Measurements from ENCODE around the gene PELI2.

The PELI2 gene

DNA sequence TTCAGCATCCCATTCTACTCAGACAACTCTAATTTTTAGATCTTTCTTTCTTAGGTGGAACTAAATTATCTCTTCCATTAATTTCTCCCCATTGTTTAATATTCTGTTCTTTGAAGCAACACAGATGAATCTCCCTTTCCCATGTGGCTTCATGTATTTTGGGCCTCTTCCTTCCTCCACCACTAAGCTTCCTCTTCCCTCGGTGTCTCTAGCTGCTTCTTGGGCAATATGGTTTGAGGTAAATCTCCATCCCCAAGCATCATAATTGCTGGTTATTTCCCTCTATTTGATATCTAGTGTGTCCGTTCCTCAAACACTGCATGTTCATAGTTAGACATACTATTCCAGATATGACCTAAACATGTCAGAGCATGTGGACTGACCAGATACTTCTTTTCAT, 119.2 kb downstream of the PELI2 start:
- no peak for DNase-seq

DNA sequence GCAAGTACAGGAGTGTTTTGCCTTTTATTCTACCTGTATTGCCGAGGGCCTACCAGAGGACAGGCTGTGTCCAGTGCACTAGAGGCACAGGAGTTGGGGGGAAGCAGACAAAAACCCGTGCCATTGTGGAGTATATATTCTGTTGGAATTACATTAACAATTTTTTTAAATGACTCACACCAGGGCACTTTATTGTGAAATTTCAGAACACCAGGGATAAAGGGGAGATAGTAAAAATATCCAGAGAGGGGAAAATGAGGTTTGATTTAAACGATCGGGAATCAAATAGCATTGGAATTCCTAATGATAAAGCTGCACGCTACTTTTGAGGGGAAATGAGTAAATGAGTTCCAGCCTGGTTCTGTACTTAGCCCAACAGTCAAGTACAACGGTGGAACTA, 123.2 kb downstream of the PELI2 start:
- DNase-seq = no peak

GRCh38 chr14:56243110-56243509, 124.9 kb downstream of the PELI2 start:
- DNase-seq = no peak

GRCh38 chr14:56244138-56244789, 126.1 kb downstream of the PELI2 start:
- DNase-seq = no peak

- no peak for DNase-seq
Observed at GRCh38 chr14:56247495-56248200, 129.4 kb downstream of the PELI2 start.

- no peak for DNase-seq
Observed at GRCh38 chr14:56248442-56248841, 130.2 kb downstream of the PELI2 start.

- DNase-seq = no peak
Observed at GRCh38 chr14:56261046-56261445, 142.8 kb downstream of the PELI2 start.

- no peak for DNase-seq
Observed at GRCh38 chr14:56262530-56262929, 144.3 kb downstream of the PELI2 start.

GRCh38 chr14:56268039-56268438, 149.8 kb downstream of the PELI2 start:
- DNase-seq = no peak

GRCh38 chr14:56268673-56269072, 150.5 kb downstream of the PELI2 start:
- no peak for DNase-seq

DNA sequence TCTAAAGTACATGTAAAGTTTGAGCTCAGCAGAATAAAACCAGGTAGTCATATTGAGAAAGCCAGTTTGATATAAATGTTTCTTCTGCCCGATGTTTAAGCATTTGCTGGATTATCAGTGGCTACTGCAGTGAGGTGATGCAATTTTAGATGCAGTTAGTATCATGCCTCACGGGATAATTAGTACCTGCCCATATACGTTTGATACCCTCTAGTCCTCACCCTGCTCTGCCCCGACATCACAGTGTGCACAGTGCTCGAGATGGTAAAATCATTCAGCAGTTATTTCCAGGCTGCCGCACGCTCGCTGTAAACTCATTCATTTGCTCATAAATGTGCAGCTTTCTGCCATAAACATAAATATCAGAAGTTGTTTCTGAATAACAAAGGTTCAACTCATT, 152.7 kb downstream of the PELI2 start:
- no peak for DNase-seq

DNA sequence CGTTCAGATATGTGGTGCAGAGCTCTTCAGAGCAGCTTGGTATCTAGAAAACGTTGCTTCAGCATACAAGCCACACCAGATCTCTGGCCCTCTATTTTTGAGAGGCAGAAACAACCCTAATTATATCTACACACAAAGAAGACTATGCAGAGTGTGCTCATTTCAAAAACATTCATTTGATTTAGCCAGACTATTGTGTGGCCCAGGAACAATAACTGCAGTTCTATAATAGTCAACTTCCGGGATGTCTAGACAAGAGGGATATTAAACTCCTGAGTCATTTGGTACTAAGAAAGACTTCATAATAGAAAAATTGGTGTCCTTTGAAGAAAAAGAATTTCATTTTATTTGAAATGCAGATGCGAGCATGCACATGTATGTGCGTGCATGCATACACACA, 153.8 kb downstream of the PELI2 start:
- no peak for DNase-seq

DNA sequence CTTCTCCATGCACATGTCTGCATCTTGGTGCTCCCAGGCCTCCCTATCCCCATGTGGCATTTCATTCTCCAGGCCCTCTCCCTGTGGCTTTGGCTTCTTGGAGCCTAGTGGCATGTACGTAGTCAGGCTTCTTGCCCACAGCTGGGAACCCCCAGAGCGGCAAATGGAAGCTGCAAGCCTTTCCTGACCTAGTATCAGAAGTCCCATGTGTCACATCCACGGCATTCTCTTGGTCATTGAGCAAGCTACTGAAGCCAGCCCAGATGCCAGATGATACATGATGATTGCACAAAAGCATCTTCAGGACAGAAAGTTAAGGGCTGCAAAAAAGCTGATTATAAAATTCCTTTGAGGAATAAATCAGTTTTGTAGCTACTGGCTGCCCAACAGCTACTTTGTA, 154.9 kb downstream of the PELI2 start:
- no peak for DNase-seq

- no peak for DNase-seq
Observed at GRCh38 chr14:56273951-56274350, 155.7 kb downstream of the PELI2 start.

GRCh38 chr14:56274556-56274955, 156.3 kb downstream of the PELI2 start:
- no peak for DNase-seq

DNA sequence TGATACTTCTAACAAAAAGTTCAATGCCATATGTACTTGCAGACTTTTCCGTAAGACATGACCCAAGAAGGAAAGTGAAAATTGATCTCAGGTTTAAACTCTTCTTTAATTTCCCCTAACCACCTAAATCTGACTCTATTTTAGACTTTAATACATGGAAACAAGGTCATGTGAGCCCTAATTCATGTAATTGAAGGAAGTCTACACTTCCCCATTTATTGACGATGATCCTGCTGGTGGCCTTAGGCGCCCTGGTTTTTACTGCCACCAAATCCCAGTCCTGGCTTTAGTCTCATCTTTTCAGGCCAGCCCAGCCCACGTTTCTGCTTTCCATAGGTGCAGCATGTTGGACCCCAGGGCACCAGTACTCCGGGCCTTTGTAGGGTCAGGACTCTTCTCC, 157.9 kb downstream of the PELI2 start:
- DNase-seq = no peak

- DNase-seq = no peak
Observed at GRCh38 chr14:56278383-56278782, 160.2 kb downstream of the PELI2 start.

DNA sequence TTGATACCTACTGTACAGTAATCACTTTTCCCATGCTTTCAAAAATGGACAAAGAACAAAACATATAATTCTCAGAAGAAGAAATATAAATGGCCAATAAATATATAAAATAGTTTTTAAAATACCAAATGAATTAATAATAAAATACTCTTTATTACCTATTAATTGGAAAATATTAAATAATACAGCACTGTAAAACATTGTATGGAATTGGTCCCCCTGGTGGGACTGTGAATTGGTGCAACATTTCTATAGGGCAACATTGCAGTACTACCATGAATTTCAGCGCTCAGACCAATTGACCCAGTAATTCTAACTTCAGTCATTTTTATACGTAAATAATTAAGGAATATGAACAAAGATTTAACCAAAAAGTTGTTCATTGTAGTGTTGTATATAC, 162.6 kb downstream of the PELI2 start:
- no peak for DNase-seq

- no peak for DNase-seq
Observed at GRCh38 chr14:56282179-56282578, 164.0 kb downstream of the PELI2 start.

- no peak for DNase-seq
Observed at GRCh38 chr14:56284641-56285040, 166.4 kb downstream of the PELI2 start.

- DNase-seq = no peak
Observed at GRCh38 chr14:56289155-56289554, 170.9 kb downstream of the PELI2 start.

- no peak for DNase-seq
Observed at GRCh38 chr14:56290195-56290594, 172.0 kb downstream of the PELI2 start.

DNA sequence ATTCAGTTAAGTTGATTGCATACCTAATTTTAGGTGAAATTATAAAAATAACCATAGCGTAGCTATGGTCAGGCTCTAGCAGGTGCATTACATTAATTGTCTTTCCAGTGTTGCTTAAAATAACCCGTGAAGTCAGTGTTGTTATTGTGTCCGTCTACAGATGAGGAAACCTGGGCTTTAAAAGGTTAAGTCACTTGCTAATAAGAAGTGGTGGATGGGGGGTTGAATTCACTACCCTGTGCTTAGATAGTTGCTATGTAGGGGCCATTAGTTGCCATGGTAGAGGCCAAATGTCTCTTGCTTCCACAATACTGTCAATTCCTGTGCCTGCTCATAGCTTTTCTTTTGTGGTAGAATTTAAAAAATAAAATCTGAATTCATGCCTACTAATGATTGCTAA, 174.8 kb downstream of the PELI2 start:
- no peak for DNase-seq

All from anterior cingulate cortex (tissue), 58 donors.